GM12878 (cell line): ENCODE results near the gene GALNT15. TPM values are rescaled to one million over a fixed set of nuclear protein-coding genes. Genes with fewer than 3 reads are reported as not detected.

Source experiments
- ATAC-seq: fragments of 200-7000 bp; cut with Tn5 transposase; 3 replicates; pipeline ENCODE4 v1.9.1; 2020; ENCODE audit warnings: mild to moderate bottlenecking, moderate library complexity
- BruUV-seq: library from RNA; stranded (reverse); fragments of 400-500 nt; replicated peaks from 2 replicates; lab custom pipeline; 2021; lab: Mats Ljungman, UMichigan
- CTCF ChIA-PET: fragments of 300-600 bp; sonication (Branson Sonifier 250); formaldehyde crosslinking; extraction: SDS; loops from one replicate; lab custom pipeline; 2021; ENCODE audit warnings: inconsistent platforms; lab: Yijun Ruan, JAX
- POLR2A ChIA-PET: fragments of 350-600 bp; formaldehyde crosslinking; extraction: SDS; loops from one replicate; lab custom pipeline; 2021; ENCODE audit warnings: inconsistent platforms; lab: Charles Lee
- RAD21 ChIA-PET: fragments of 300-600 bp; sonication (Branson Sonifier 250); formaldehyde crosslinking; loops from one replicate; lab custom pipeline; 2023; ENCODE audit warnings: antibody characterized with exemption; ENCODE audit not compliant: unreplicated experiment; lab: Charles Lee
- SMC1A ChIA-PET: fragments of 300-600 bp; sonication (Branson Sonifier 250); formaldehyde crosslinking; loops from one replicate; lab custom pipeline; 2023; ENCODE audit not compliant: unreplicated experiment, uncharacterized antibody; lab: Charles Lee
- DNase-seq: peaks from one replicate; pipeline ENCODE4 v3.0.0-alpha.2; 2011; ENCODE audit warnings: low read depth, low spot score
- FAIRE-seq: peaks from 3 replicates; lab custom pipeline; 2011; peaks lifted over from hg19 to GRCh38; lab: Jason Lieb, UNC
- H2AFZ ChIP-seq: 2 replicates; pipeline ENCODE4 v1.6.0; 2011; ENCODE audit warnings: low read depth, low read length, control low read depth; ENCODE audit not compliant: control insufficient read depth
- H3K27ac ChIP-seq: 2 replicates; pipeline ENCODE4 v1.5.1; 2011; ENCODE audit warnings: control low read depth; ENCODE audit not compliant: control insufficient read depth, insufficient read depth
- H3K27me3 ChIP-seq, 2 experiments: replicated peaks in 1 of 2; 2 replicates each; pipeline versions ENCODE4 v1.6.0 to v1.6.1; 2011; ENCODE audit warnings: low read length in 1 of 2; ENCODE audit not compliant: control insufficient read depth in 2 of 2, insufficient read depth in 2 of 2
- H3K36me3 ChIP-seq, 2 experiments: 2 replicates each; pipeline ENCODE4 v1.5.1; 2011; ENCODE audit warnings: low read length in 1 of 2; ENCODE audit not compliant: control insufficient read depth in 2 of 2, insufficient read depth in 2 of 2
- H3K4me1 ChIP-seq: 2 replicates; pipeline ENCODE4 v1.6.1; 2011; ENCODE audit warnings: mild to moderate bottlenecking, low read length, moderate library complexity, mixed read lengths; ENCODE audit not compliant: control insufficient read depth, insufficient read depth
- H3K4me2 ChIP-seq: 2 replicates; pipeline ENCODE4 v1.6.0; 2011; ENCODE audit warnings: control low read depth; ENCODE audit not compliant: control insufficient read depth, insufficient read depth
- H3K4me3 ChIP-seq: fragments of 200-600 bp; sonication (generic); 2 replicates; pipeline ENCODE4 v1.5.1; 2016
- H3K79me2 ChIP-seq: 2 replicates; pipeline ENCODE4 v1.6.0; 2011; ENCODE audit warnings: low read length; ENCODE audit not compliant: control insufficient read depth, insufficient read depth
- H3K9ac ChIP-seq: 2 replicates; pipeline ENCODE4 v1.8.0; 2011; ENCODE audit warnings: low read length, control low read depth, mixed read lengths; ENCODE audit not compliant: control insufficient read depth, insufficient read depth
- H3K9me3 ChIP-seq: replicated peaks from 3 replicates; pipeline ENCODE4 v1.5.1; 2011; ENCODE audit warnings: mild to moderate bottlenecking, low read length; ENCODE audit not compliant: control insufficient read depth, insufficient read depth
- H4K20me1 ChIP-seq: 2 replicates; pipeline ENCODE4 v1.6.0; 2011; ENCODE audit not compliant: control insufficient read depth, insufficient read depth
- EZH2 ChIP-seq: IDR thresholded peaks from 2 replicates; pipeline ENCODE4 v1.6.1; 2012; ENCODE audit warnings: low read depth, mild to moderate bottlenecking, control low read depth, inconsistent platforms, low read length, borderline replicate concordance; ENCODE audit not compliant: control insufficient read depth
- MYB ChIP-seq: fragments of 150-350 bp; IDR thresholded peaks from 2 replicates; pipeline ENCODE4 v1.6.1; 2014; ENCODE audit warnings: mild to moderate bottlenecking, low read depth, low read length, borderline replicate concordance
- NR2C2 ChIP-seq: IDR thresholded peaks from 2 replicates; pipeline ENCODE4 v1.6.1; 2011; ENCODE audit warnings: borderline replicate concordance, low read depth; ENCODE audit not compliant: control insufficient read depth, insufficient read length
- POU2F2 ChIP-seq: IDR thresholded peaks from 3 replicates; pipeline ENCODE4 v1.6.1; 2011; ENCODE audit warnings: low read depth, mild to moderate bottlenecking, low read length, borderline replicate concordance
- SIX5 ChIP-seq: IDR thresholded peaks from 2 replicates; pipeline ENCODE4 v1.6.1; 2011; ENCODE audit warnings: mild to moderate bottlenecking, low read depth, low read length, moderate library complexity; ENCODE audit not compliant: severe bottlenecking
- SUPT20H ChIP-seq: IDR thresholded peaks from 2 replicates; pipeline ENCODE4 v1.6.1; 2011; ENCODE audit warnings: low read depth, mild to moderate bottlenecking, low read length, moderate library complexity, borderline replicate concordance; ENCODE audit not compliant: control insufficient read depth
- ZZZ3 ChIP-seq: IDR thresholded peaks from 2 replicates; pipeline ENCODE4 v1.6.1; 2011; ENCODE audit warnings: low read depth; ENCODE audit not compliant: control insufficient read depth, insufficient read length
- WGBS: methylation state at CpG from one replicate; pipeline ENCODE4 v1.1.6; 2016; ENCODE audit warnings: low lambda C conversion rate; ENCODE audit not compliant: insufficient replicate concordance, insufficient coverage; ENCODE audit errors: missing lambda C conversion rate; 5-methylcytosine and 5-hydroxymethylcytosine counted together
- in situ Hi-C: fragments of 300-500 bp; cut with MboI; formaldehyde crosslinking; loops from 9 replicates; pipeline ENCODE4 v1.14.3; 2018; ENCODE audit warnings: mixed read lengths
- intact Hi-C: fragments of 100-400 bp; cut with micrococcal nuclease; formaldehyde crosslinking; loops from one replicate; pipeline ENCODE4 v1.14.2; 2022; ENCODE audit not compliant: unreplicated experiment
- polyA plus RNA-seq, 11 experiments: library from polyadenylated mRNA; depleted of rRNA in 4 of 11; unstranded in 6 of 11; stranded (reverse) in 5 of 11; fragments of >200 nt; fragmentation: Nextera tagmentation in 4 of 11; fragmentation: Illumina TruSeq in 1 of 11; extraction: Ambion mirVana in 4 of 11; extraction: Trizol in 1 of 11; gene quantifications; 1 replicate in 1 of 11; 2 replicates in 10 of 11; pipeline versions ENCODE4 v1.2.1 to v1.2.3, GENCODE V29; 2011 to 2016; ENCODE audit warnings: inconsistent platforms in 2 of 11, missing spikeins in 2 of 11, low read depth in 1 of 11
- total RNA-seq, 4 experiments: library from RNA; depleted of rRNA in 3 of 4; stranded (reverse); fragments of >200 nt in 3 of 4; fragmentation: Illumina TruSeq in 1 of 4; extraction: Trizol in 1 of 4; gene quantifications; 2 replicates each; pipeline versions ENCODE4 v1.2.1 to v1.2.3, GENCODE V29; 2013 to 2021
- TF ChIP-seq, protein P1 (sequence below): IDR thresholded peaks from 2 replicates; pipeline ENCODE4 v1.6.1; 2011; ENCODE audit warnings: borderline replicate concordance, low read depth, mild to moderate bottlenecking, moderate library complexity, mixed read lengths, low read length; ENCODE audit not compliant: insufficient read depth; ENCODE audit errors: extremely low read length
- TF ChIP-seq, protein P2 (sequence below): IDR thresholded peaks from 2 replicates; pipeline ENCODE4 v1.6.1; 2011; ENCODE audit warnings: borderline replicate concordance, low read depth, mild to moderate bottlenecking, moderate library complexity, low read length; ENCODE audit not compliant: insufficient read depth, poor library complexity, severe bottlenecking

GALNT15 gene
- total and polyA plus RNA-seq, 10 of the 15 experiments (the other 5 are each of a cell fraction or from before 2014, with no cell fraction given): 0.03 to 0.05 TPM; not detected in 8

DNA sequence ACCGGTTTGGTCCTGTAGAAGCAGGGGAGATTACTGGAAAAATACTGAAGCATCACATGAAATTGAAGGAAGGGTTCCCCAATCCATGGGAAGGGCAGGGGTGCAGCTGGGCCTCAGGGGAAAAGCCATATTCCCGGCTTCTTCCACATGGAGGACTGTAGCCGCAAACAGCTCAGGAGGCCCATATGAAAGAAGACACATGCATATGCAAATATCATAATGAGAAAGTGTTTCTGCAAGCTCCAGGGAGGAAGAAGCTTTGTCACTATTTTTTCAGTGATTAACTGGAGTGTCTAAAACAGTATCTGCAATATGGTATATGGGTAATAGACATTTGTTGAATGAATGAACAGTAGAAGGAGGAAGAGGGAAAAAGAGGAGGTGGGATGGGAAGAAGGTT lies 71.1 kb downstream of the GALNT15 start:
- H3K27me3 ChIP-seq: no peaks in the 10 kb centered on the region
- no peak overlapping the region for H3K4me3 ChIP-seq
- no peak overlapping the region for H3K9ac ChIP-seq
- H3K36me3 ChIP-seq: no peaks in the 10 kb centered on the region
- no peaks in the 10 kb centered on the region for H4K20me1 ChIP-seq
- intact Hi-C loops: no loop called here
- POLR2A ChIA-PET: no interaction called here
- CTCF ChIA-PET: interaction anchor here (0.9 to 1.4 kb wide), 2 partner anchors 9 to 197 kb away, joined by 3 to 12 read pairs; no protein-coding TSS in a partner anchor
- ATAC-seq: no peak
- in situ Hi-C loops: loop anchor here (5.0 to 10.0 kb wide), 4 partner anchors 198 to 1041 kb away; partner anchors contain the start of gene CAPN7
- peaks cover 6% of the 10 kb centered on the region for H3K4me1 ChIP-seq
- TF ChIP-seq, protein P1, sequence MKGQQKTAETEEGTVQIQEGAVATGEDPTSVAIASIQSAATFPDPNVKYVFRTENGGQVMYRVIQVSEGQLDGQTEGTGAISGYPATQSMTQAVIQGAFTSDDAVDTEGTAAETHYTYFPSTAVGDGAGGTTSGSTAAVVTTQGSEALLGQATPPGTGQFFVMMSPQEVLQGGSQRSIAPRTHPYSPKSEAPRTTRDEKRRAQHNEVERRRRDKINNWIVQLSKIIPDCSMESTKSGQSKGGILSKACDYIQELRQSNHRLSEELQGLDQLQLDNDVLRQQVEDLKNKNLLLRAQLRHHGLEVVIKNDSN: no peak
- TF ChIP-seq POU2F2: peak; percentile 81; the same call in 2 of the 3 replicates
- H3K9me3 ChIP-seq: no peaks in the 10 kb centered on the region
- DNase-seq: no peak
- no peak overlapping the region for H2AFZ ChIP-seq
- no peak overlapping the region for H3K27ac ChIP-seq
- H3K4me2 ChIP-seq: no peak overlapping the region
- WGBS: 64% methylated on average over 3 of the region's 3 CpGs
- FAIRE-seq: no peak
- SMC1A ChIA-PET: interaction anchor here (1.1 to 4.0 kb wide), 2 partner anchors 196 to 430 kb away, joined by 3 to 38 read pairs; no protein-coding TSS in a partner anchor
- H3K79me2 ChIP-seq: no peaks in the 10 kb centered on the region
- BruUV-seq: no TSS peak
- RAD21 ChIA-PET: no interaction called here

DNA sequence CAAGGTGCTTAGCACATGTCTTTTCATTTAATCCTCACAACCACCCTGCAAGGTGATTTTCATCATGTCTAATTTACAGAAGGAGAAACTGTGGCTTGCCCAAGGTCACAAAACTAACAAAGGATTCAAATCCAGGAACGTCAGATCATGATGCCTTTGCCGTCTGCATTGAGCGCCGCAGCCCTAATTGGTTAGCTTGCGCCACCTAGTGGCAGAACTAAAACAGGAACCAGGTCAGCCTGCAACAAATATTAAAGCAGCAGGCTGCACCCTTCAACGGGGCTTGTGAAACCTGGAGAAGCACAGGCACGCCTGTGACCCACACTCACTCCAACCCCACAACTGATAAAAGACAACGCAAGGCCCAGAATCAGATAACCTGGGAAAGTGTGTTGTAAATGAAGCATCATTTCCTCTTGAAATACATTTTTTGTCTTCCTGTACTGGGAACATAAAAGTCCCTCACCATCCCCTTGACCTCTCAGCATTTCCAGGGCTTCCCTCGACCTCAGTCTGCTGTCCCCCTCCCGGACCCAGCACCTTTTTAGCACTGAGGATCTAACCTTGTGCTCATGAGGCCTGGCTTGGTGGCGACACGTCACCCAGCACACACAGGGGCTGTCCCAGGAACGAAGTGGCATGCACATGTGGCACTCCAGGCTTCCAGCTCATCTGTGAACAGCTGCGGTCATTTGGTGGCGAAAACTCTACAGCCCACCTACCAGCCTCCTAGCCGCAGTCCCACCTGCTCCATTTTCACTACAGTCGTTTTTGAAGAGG lies 73.0 kb downstream of the GALNT15 start:
- in situ Hi-C loops: loop anchor here (5.0 to 10.0 kb wide), 4 partner anchors 200 to 1043 kb away; partner anchors contain the start of gene CAPN7
- ChIA-PET CTCF (interaction anchor here (0.5 to 2.3 kb wide), 27 partner anchors 11 to 1044 kb away, joined by 3 to 35 read pairs (median 4); partner anchors contain the start of genes DPH3 and OXNAD1), RAD21 (interaction anchor here (0.7 to 1.4 kb wide), 11 partner anchors 18 to 617 kb away, joined by 3 to 10 read pairs (median 4); partner anchors contain the start of genes DPH3 and OXNAD1), POLR2A (interaction anchor here (0.5 to 1.5 kb wide), 3 partner anchors 17 to 653 kb away, joined by 3 to 4 read pairs (median 3); no protein-coding TSS in a partner anchor), SMC1A (interaction anchor here (0.7 to 4.0 kb wide), 7 partner anchors 14 to 431 kb away, joined by 3 to 38 read pairs (median 5); no protein-coding TSS in a partner anchor)
- H3K4me1 ChIP-seq: peaks cover 7% of the 10 kb centered on the region
- no peaks in the 10 kb centered on the region for H3K79me2 ChIP-seq
- WGBS: under 1% methylated on average over 17 of the region's 17 CpGs
- FAIRE-seq (peak; percentile 92), ATAC-seq (peak; percentile 94), DNase-seq (peak; percentile 43)
- no peaks in the 10 kb centered on the region for H3K9me3 ChIP-seq
- no peaks in the 10 kb centered on the region for H3K27me3 ChIP-seq
- H3K36me3 ChIP-seq: no peaks in the 10 kb centered on the region
- peak overlapping the region; percentile 92 for H3K4me2 ChIP-seq
- no TSS peak for BruUV-seq
- no peak overlapping the region for H3K27ac ChIP-seq
- H3K9ac ChIP-seq: peak overlapping the region; percentile 44
- no peak overlapping the region for H3K4me3 ChIP-seq
- intact Hi-C loops: loop anchor here (1.0 kb wide), 4 partner anchors 69 to 617 kb away; no protein-coding TSS in a partner anchor
- peak overlapping the region; percentile 92 for H2AFZ ChIP-seq
- H4K20me1 ChIP-seq: no peaks in the 10 kb centered on the region
- TF ChIP-seq MYB (no peak), EZH2 (no peak), NR2C2 (no peak), ZZZ3 (no peak), SUPT20H (no peak), SIX5 (no peak)
- TF ChIP-seq, protein P2, sequence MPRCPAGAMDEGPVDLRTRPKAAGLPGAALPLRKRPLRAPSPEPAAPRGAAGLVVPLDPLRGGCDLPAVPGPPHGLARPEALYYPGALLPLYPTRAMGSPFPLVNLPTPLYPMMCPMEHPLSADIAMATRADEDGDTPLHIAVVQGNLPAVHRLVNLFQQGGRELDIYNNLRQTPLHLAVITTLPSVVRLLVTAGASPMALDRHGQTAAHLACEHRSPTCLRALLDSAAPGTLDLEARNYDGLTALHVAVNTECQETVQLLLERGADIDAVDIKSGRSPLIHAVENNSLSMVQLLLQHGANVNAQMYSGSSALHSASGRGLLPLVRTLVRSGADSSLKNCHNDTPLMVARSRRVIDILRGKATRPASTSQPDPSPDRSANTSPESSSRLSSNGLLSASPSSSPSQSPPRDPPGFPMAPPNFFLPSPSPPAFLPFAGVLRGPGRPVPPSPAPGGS: no peak
- TF ChIP-seq, protein P1: no peak
